Activated CD4-positive, alpha-beta memory T cell treated with anti-CD3 and anti-CD28 coated beads for 36 hours (primary cell): Measurements from ENCODE around the gene BTG1. TPM values are rescaled to one million over a fixed set of nuclear protein-coding genes. Genes with fewer than 3 reads are reported as not detected.
A peak's percentile ranks its signal among the peaks of the same experiment; 100 is the strongest.

Source experiments
- CTCF ChIA-PET: fragments of 350-600 bp; sonication (Branson Sonifier 250); formaldehyde crosslinking; loops from one replicate; lab custom pipeline; 2021; ENCODE audit warnings: antibody characterized with exemption, inconsistent platforms; lab: Charles Lee
- POLR2A ChIA-PET: fragments of 350-600 bp; sonication (Branson Sonifier 250); formaldehyde crosslinking; loops from one replicate; lab custom pipeline; 2021; ENCODE audit warnings: antibody characterized with exemption; lab: Charles Lee
- DNase-seq: peaks from one replicate; pipeline ENCODE4 v3.0.0-alpha.2; 2020
- H3K27ac Mint-ChIP-seq: one replicate; pipeline ENCODE4 v1.8.0; 2021; ENCODE audit warnings: mixed read lengths
- H3K27me3 Mint-ChIP-seq: one replicate; pipeline ENCODE4 v1.8.0; 2021; ENCODE audit warnings: mixed read lengths
- H3K36me3 Mint-ChIP-seq: one replicate; pipeline ENCODE4 v1.8.0; 2021; ENCODE audit warnings: mixed read lengths
- H3K4me1 Mint-ChIP-seq: one replicate; pipeline ENCODE4 v1.8.0; 2021; ENCODE audit warnings: low read depth, mixed read lengths
- H3K4me3 Mint-ChIP-seq: one replicate; pipeline ENCODE4 v1.8.0; 2021; ENCODE audit warnings: mild to moderate bottlenecking, mixed read lengths
- H3K9me3 Mint-ChIP-seq: one replicate; pipeline ENCODE4 v1.8.0; 2021; ENCODE audit warnings: mixed read lengths
- intact Hi-C: fragments of 100-400 bp; cut with micrococcal nuclease; formaldehyde crosslinking; loops from one replicate; pipeline ENCODE4 v1.15.1; 2023
- total RNA-seq, 2 experiments: library from RNA; stranded (reverse); gene quantifications; one replicate each; pipeline ENCODE4 v1.2.3, GENCODE V29; 2021

BTG1 gene
- 100 to 1,000 TPM; 137 to 144 TPM for total RNA-seq

- ChIA-PET CTCF (interaction anchor here (0.6 to 5.9 kb wide), 17 partner anchors 9 to 764 kb away, joined by 3 to 31 read pairs (median 6); no protein-coding TSS in a partner anchor), POLR2A (interaction anchor here (0.5 to 5.0 kb wide), 46 partner anchors 11 to 493 kb away, joined by 3 to 154 read pairs (median 6); no protein-coding TSS in a partner anchor)
- Mint-ChIP-seq H3K27ac (peak within 1 kb of the TSS; percentile 91), H3K36me3 (peaks cover 58% of the 10 kb centered on the region), H3K9me3 (no peaks in the 10 kb centered on the region), H3K4me3 (peak within 1 kb of the TSS; percentile 100), H3K27me3 (peaks cover 2% of the 10 kb centered on the region), H3K4me1 (peaks cover 20% of the 10 kb centered on the region)
- intact Hi-C loops = loop anchor here (1.0 to 5.0 kb wide), 17 partner anchors 9 to 781 kb away; partner anchors contain the start of gene EEA1
- peak; percentile 100 for DNase-seq
Observed at GRCh38 chr12:92145731-92146496, at the start of gene BTG1. Gene BTG1 (minus strand): TSS chr12:92145846. CDS start chr12:92145535, 311 bp downstream.

GRCh38 chr12:92194561-92194960 is 48.9 kb upstream of the BTG1 start:
- peaks cover 6% of the 10 kb centered on the region for H3K9me3 Mint-ChIP-seq
- CTCF ChIA-PET = no interaction called here
- no peak overlapping the region for H3K4me3 Mint-ChIP-seq
- no peak overlapping the region for H3K27ac Mint-ChIP-seq
- H3K36me3 Mint-ChIP-seq = peaks cover 3% of the 10 kb centered on the region
- no peak for DNase-seq
- H3K27me3 Mint-ChIP-seq = no peaks in the 10 kb centered on the region
- H3K4me1 Mint-ChIP-seq = peaks cover 5% of the 10 kb centered on the region
- POLR2A ChIA-PET = no interaction called here
- intact Hi-C loops = no loop called here

- intact Hi-C loops = no loop called here
- Mint-ChIP-seq H3K27me3 (no peaks in the 10 kb centered on the region), H3K4me1 (peaks cover 8% of the 10 kb centered on the region), H3K36me3 (peaks cover 3% of the 10 kb centered on the region), H3K27ac (no peak overlapping the region), H3K4me3 (no peak overlapping the region), H3K9me3 (peaks cover 6% of the 10 kb centered on the region)
- CTCF ChIA-PET = no interaction called here
- POLR2A ChIA-PET = no interaction called here
- no peak for DNase-seq
Observed at GRCh38 chr12:92193846-92194245, 48.2 kb upstream of the BTG1 start.

- H3K36me3 Mint-ChIP-seq = peaks cover 3% of the 10 kb centered on the region
- no peak for DNase-seq
- no peak overlapping the region for H3K4me3 Mint-ChIP-seq
- H3K27me3 Mint-ChIP-seq = no peaks in the 10 kb centered on the region
- peaks cover 9% of the 10 kb centered on the region for H3K4me1 Mint-ChIP-seq
- POLR2A ChIA-PET = no interaction called here
- H3K9me3 Mint-ChIP-seq = peaks cover 6% of the 10 kb centered on the region
- CTCF ChIA-PET = no interaction called here
- no peak overlapping the region for H3K27ac Mint-ChIP-seq
- intact Hi-C loops = no loop called here
Observed at GRCh38 chr12:92193063-92193462, 47.4 kb upstream of the BTG1 start.

GRCh38 chr12:92192360-92192759 is 46.7 kb upstream of the BTG1 start:
- no peak overlapping the region for H3K4me3 Mint-ChIP-seq
- H3K9me3 Mint-ChIP-seq = peaks cover 6% of the 10 kb centered on the region
- DNase-seq = no peak
- H3K27me3 Mint-ChIP-seq = no peaks in the 10 kb centered on the region
- H3K27ac Mint-ChIP-seq = no peak overlapping the region
- ChIA-PET POLR2A (no interaction called here), CTCF (no interaction called here)
- peaks cover 10% of the 10 kb centered on the region for H3K4me1 Mint-ChIP-seq
- H3K36me3 Mint-ChIP-seq = peaks cover 3% of the 10 kb centered on the region
- intact Hi-C loops = no loop called here

GRCh38 chr12:92191061-92191460 is 45.4 kb upstream of the BTG1 start:
- no peak for DNase-seq
- Mint-ChIP-seq H3K4me1 (peaks cover 23% of the 10 kb centered on the region), H3K4me3 (no peak overlapping the region), H3K36me3 (no peaks in the 10 kb centered on the region), H3K27me3 (no peaks in the 10 kb centered on the region), H3K27ac (no peak overlapping the region), H3K9me3 (peaks cover 1% of the 10 kb centered on the region)
- ChIA-PET CTCF (no interaction called here), POLR2A (no interaction called here)
- intact Hi-C loops = no loop called here

GRCh38 chr12:92188517-92189188 is 43.0 kb upstream of the BTG1 start:
- POLR2A ChIA-PET = no interaction called here
- no peak for DNase-seq
- CTCF ChIA-PET = interaction anchor here (0.5 kb wide), 1 partner anchor 40 kb away, joined by 4 read pairs; no protein-coding TSS in a partner anchor
- no peaks in the 10 kb centered on the region for H3K36me3 Mint-ChIP-seq
- H3K4me3 Mint-ChIP-seq = no peak overlapping the region
- H3K27me3 Mint-ChIP-seq = no peaks in the 10 kb centered on the region
- no peaks in the 10 kb centered on the region for H3K9me3 Mint-ChIP-seq
- no peak overlapping the region for H3K27ac Mint-ChIP-seq
- intact Hi-C loops = no loop called here
- peaks cover 44% of the 10 kb centered on the region for H3K4me1 Mint-ChIP-seq

- DNase-seq = no peak
- intact Hi-C loops = no loop called here
- H3K4me3 Mint-ChIP-seq = peak overlapping the region; percentile 35
- H3K27ac Mint-ChIP-seq = peak overlapping the region; percentile 56
- no peaks in the 10 kb centered on the region for H3K9me3 Mint-ChIP-seq
- no peaks in the 10 kb centered on the region for H3K36me3 Mint-ChIP-seq
- H3K27me3 Mint-ChIP-seq = no peaks in the 10 kb centered on the region
- POLR2A ChIA-PET = interaction anchor here (1.1 to 1.7 kb wide), 2 partner anchors 23 to 41 kb away, joined by 5 to 6 read pairs; partner anchors contain the start of gene BTG1
- CTCF ChIA-PET = no interaction called here
- peaks cover 46% of the 10 kb centered on the region for H3K4me1 Mint-ChIP-seq
Observed at GRCh38 chr12:92186038-92186470, 40.4 kb upstream of the BTG1 start.

GRCh38 chr12:92185052-92185451 is 39.4 kb upstream of the BTG1 start:
- Mint-ChIP-seq H3K27me3 (no peaks in the 10 kb centered on the region), H3K27ac (peak overlapping the region; percentile 47), H3K4me3 (no peak overlapping the region), H3K4me1 (peaks cover 46% of the 10 kb centered on the region), H3K36me3 (no peaks in the 10 kb centered on the region), H3K9me3 (no peaks in the 10 kb centered on the region)
- ChIA-PET POLR2A (interaction anchor here (1.7 kb wide), 1 partner anchor 24 kb away, joined by 5 read pairs; no protein-coding TSS in a partner anchor), CTCF (interaction anchor here (0.5 kb wide), 1 partner anchor 10 kb away, joined by 3 read pairs; no protein-coding TSS in a partner anchor)
- DNase-seq = peak; percentile 49
- intact Hi-C loops = loop anchor here (1.0 kb wide), 3 partner anchors 25 to 385 kb away; no protein-coding TSS in a partner anchor

GRCh38 chr12:92183575-92183974 is 37.9 kb upstream of the BTG1 start:
- ChIA-PET CTCF (interaction anchor here (0.6 to 1.3 kb wide), 2 partner anchors 33 to 389 kb away, joined by 3 read pairs; no protein-coding TSS in a partner anchor), POLR2A (no interaction called here)
- no peak for DNase-seq
- peaks cover 43% of the 10 kb centered on the region for H3K4me1 Mint-ChIP-seq
- no peak overlapping the region for H3K4me3 Mint-ChIP-seq
- H3K27me3 Mint-ChIP-seq = no peaks in the 10 kb centered on the region
- no peaks in the 10 kb centered on the region for H3K9me3 Mint-ChIP-seq
- no peaks in the 10 kb centered on the region for H3K36me3 Mint-ChIP-seq
- intact Hi-C loops = no loop called here
- no peak overlapping the region for H3K27ac Mint-ChIP-seq

GRCh38 chr12:92178340-92178739 is 32.7 kb upstream of the BTG1 start:
- Mint-ChIP-seq H3K9me3 (no peaks in the 10 kb centered on the region), H3K4me1 (peaks cover 5% of the 10 kb centered on the region), H3K4me3 (no peak overlapping the region), H3K27ac (no peak overlapping the region), H3K36me3 (no peaks in the 10 kb centered on the region), H3K27me3 (no peaks in the 10 kb centered on the region)
- intact Hi-C loops = no loop called here
- CTCF ChIA-PET = no interaction called here
- POLR2A ChIA-PET = no interaction called here
- DNase-seq = no peak

GRCh38 chr12:92176646-92177045 is 31.0 kb upstream of the BTG1 start:
- Mint-ChIP-seq H3K27me3 (no peaks in the 10 kb centered on the region), H3K27ac (no peak overlapping the region), H3K36me3 (no peaks in the 10 kb centered on the region), H3K4me3 (no peak overlapping the region), H3K9me3 (no peaks in the 10 kb centered on the region), H3K4me1 (peaks cover 12% of the 10 kb centered on the region)
- intact Hi-C loops = no loop called here
- no peak for DNase-seq
- POLR2A ChIA-PET = no interaction called here
- CTCF ChIA-PET = no interaction called here
